Hematopoietic multipotent progenitor cell (in vitro differentiated cells): ENCODE measurements around the gene BEND6. TPM values are rescaled to one million over a fixed set of nuclear protein-coding genes. Genes with fewer than 3 reads are reported as not detected.

ENCODE experiments used
- DNase-seq, 3 donors: peaks; one replicate each; pipeline ENCODE4 v3.0.0-alpha.2; 2011 to 2015; ENCODE audit warnings: low read depth in 2 of 3, low spot score in 2 of 3
- total RNA-seq: library from RNA; depleted of rRNA; stranded (reverse); fragments of >200 nt; gene quantifications from one replicate; pipeline ENCODE4 v1.2.3, GENCODE V29; 2012

BEND6 gene
- total RNA-seq, 1 donor = 0.27 TPM

DNA sequence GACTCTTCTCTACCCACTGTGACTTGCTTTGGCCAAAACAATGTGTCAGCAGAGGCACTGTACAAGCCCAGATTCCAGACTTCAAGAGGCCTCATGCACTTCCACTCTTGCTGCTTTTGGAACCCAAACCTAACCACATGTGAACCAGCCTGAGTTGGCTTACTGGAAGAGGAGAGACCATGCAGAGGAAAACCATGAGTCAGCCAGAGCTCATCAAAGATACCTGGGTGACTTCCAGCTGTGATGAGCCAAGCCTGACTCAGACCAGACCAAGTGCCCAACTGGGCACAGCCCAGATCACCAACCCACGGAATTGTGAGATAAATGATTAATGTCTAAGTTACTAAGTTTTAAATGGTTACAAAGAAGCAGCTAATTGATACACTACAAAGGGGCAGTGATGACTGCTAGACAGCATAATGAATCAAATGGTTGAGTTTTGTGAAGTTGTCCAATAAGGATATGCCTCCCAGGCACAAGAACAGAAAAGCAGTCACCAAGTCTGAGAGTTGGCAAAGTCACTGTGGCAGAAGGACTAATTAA is 16.2 kb upstream of the BEND6 start:
- no peak for DNase-seq

DNA sequence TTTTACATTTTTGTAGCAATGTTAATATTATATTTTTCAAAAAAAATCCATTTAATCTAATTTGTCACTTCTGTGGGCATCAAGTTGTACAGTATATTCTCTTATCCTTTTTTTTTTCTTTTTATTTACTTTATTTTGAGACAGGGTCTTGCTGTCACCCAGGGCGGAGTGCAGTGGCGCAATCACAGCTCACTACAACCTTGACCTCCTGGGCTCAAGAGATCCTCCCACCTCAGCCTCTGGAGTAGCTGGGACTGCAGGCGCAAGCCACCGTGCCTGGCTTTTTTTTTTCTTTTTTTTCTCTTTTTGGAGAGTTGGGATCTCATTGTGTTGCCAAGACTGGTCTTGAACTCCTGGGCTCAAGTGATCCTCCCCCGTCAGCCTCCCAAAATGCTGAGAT is 14.4 kb upstream of the BEND6 start:
- DNase-seq = no peak

DNA sequence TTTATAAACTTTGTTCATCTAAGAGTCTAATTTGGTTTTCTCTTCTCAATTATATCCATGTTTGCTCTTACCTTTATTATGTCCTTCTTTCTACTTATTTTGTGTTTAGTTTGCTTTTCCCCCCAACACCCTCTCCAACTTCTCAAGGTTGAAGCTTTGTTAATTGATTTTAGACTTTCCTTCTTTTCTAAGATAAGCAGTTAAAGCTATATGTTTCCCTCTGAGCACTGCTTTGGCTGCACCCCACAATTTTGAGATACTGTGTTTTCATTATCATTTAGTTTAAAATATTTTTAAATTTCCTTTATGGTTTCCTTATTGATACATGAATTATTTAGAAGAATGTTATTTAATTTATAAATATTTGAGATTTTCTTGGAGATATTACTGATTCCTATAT is 13.9 kb upstream of the BEND6 start:
- no peak for DNase-seq

- DNase-seq = no peak
These were observed 10.2 kb upstream of the BEND6 start for GRCh38 chr6:56944661-56945060.

GRCh38 chr6:56946368-56946767 is 8.5 kb upstream of the BEND6 start:
- no peak for DNase-seq

GRCh38 chr6:56947924-56948323 is 7.0 kb upstream of the BEND6 start:
- no peak for DNase-seq

DNA sequence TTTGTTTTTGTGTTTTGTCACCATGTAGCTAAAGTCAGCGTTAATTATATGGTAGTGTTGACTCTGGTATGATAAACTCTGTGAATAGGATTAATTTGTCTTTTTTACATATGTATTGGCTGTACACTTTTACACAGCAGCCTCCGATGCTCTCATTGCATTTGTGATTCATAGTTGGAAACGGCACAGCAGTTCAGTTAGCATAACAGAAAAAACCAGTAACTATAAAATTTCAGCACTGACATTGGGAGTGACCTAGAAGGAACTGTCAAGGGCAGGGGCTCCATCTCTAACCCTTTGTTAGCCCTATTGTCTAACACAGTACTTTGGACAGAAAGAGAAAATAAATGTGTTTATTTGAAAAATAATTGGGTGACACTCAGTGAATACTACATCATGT is 5.6 kb upstream of the BEND6 start:
- DNase-seq = no peak

- DNase-seq = no peak
These were observed 4.9 kb upstream of the BEND6 start for GRCh38 chr6:56949925-56950495.

DNA sequence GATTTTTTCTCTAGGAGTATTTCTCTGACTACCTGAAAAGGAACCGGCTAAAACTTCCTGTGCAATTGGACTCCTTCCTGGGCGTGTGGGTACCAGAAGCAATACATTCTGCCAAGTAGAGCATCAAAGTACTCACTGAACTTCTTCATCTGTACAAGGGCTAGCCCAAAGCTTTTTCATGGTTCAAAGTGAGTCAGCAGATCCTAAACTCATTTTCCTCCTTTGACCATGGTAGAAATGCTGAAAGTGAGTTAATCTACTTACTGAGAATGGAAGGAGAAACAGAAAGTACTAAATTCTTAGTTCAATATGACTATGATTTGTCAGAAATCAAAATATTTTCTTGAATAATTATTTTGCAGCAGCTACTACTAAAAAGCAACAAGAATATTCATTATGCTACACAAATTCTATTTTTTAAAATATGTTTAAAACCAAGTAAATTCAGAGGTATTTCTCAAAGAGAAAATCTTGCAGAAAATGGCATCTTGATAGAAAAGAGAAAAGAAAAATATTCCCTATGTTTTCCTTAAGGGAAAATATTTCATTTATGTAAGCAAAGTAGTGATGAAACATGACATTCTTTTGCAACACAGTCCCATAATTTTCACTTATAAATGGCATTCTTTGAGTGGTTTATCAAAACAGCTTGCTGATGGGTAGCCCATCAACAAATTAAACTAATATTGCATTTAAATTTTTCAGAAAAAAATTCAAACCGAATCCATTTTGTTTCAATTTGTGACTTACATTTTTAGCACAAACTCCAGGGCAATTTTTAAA is 3.7 kb upstream of the BEND6 start:
- no peak for DNase-seq

DNA sequence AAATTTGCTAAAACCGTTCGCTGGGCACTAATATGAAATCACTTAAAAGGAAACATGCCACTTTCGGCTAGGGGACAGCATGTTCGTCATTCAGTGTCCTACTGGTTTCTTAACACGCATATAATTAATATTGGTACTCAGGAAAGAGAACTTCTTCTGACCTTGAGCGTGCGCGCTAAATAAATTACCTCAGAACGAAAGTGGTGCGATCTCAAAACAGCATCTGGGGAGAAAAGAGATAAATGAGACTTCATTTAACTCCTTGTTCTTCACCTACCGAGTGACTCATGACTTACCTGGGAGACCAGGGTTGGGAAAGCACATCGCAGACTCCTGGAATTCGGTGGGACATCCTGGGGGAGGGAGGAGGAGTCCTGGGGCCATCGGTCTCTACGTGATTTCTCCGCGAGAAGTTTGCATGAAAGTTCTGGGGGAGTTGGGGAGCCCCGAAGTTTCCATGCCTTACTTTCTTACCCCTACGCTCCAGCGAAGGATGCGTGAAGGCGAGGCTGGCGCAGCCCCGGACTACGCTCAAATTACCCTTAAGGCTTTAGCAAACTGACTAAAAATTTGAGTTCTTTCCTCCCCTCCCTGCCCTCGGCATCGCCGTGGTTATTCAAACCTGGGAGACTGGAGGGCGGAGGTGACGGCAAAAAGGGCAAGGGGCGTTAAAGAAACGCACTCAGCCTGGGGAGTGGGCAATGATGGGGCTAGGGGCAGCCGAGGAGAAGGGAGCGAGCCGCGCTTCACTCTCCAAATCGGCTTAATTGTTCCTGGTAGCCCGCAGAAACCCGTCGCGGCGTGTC is 1.1 kb upstream of the BEND6 start:
- peak in 1 of 3 donors; percentile 27 for DNase-seq

- DNase-seq = peak in 2 of 3 donors; percentile 87 to 88
These were observed 556 bp downstream of the BEND6 start for GRCh38 chr6:56955171-56956155.

DNA sequence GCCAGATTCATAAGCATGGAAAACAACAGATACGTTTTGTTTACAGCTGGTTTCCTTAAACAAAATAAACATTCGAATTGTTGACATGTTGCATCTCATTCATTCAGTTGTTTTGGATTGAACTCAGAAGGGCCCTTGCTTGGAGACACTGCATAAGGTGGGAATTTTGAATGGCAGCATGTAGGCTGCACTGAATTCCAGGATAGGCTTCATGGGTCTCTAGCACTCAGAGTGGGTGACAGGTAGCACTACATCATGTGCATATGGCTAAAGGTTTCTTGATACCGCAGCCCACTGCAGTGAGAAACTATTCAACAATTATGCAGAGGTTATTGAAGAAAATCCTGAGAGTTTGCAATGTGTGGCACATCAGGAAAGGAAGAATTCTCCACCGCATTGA is 1.6 kb downstream of the BEND6 start:
- DNase-seq = no peak

GRCh38 chr6:56957856-56958255 is 2.9 kb downstream of the BEND6 start:
- DNase-seq = no peak

GRCh38 chr6:56958481-56958880 is 3.6 kb downstream of the BEND6 start:
- no peak for DNase-seq

- no peak for DNase-seq
These were observed 4.2 kb downstream of the BEND6 start for GRCh38 chr6:56959094-56959493.

DNA sequence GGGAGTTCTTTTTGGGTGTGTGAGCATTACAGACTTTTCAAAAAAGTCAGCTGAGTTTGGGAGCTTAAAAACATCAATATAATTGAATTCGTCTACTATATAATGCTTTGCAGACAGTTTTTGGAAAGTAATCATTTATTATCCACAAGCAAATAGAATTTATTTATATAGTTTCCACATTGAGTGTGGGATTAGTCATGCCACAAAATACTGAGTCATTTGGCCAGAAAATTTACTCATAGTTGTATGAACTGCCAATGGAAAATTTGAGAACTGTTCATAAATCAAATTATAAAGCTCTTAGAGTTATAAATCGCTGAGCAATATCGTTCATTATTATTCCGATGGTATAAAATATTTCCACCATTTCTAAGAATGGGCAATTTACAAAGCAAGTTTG is 5.0 kb downstream of the BEND6 start:
- DNase-seq = no peak

DNA sequence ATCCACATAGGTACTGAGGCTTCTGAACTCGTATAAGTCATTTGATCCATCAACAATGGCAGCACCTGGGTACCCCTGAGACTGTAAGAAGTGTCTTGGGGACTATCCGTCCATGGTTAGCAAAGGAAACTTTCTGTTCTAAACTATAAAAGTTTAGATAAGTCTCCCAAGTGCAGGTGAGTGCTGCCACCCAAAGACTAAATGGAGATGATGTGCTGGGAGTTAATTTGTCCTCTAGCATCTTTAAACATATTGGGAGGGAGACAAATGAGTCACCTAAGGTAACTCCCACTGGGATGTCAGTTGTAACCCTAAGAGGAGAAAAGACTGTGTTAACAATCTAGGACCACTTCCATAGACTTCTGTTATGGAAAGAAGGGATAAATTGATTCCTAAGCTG is 6.2 kb downstream of the BEND6 start:
- DNase-seq = peak in 1 of 3 donors; percentile 50

- no peak for DNase-seq
These were observed 7.5 kb downstream of the BEND6 start for GRCh38 chr6:56962441-56962840.

DNA sequence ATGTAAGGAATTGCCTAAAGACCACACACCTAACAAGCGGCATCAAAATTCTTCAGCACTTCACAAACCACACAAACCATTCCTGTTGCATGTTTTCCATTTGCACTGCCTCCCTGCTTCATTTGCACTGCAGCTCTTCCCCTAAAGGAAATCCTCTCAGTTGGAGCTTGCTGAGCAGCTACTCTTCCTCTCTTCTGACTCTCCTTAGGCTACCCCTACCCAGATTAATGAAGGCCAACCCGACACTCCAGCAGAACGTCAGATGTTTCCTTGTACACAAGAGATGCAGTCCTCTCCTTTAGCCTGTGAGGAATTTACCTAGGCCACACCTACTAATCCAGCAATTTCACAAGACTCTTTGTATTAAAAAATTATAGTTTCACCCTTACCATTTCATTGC is 8.1 kb downstream of the BEND6 start:
- no peak for DNase-seq

- no peak for DNase-seq
These were observed 8.9 kb downstream of the BEND6 start for GRCh38 chr6:56963793-56964192.
